A549 (cell line): Measurements from ENCODE around the gene ZNF436.

Experiments used
- EP300 ChIP-seq, 2 experiments: fragments of >200 bp; sonication (Bioruptor Twin); formaldehyde crosslinking; IDR thresholded peaks; 2 replicates in 1 of 2; 3 replicates in 1 of 2; pipeline ENCODE4 v1.6.1; 2016 to 2017
- HDAC2 ChIP-seq: fragments of 200-600 bp; sonication (generic); IDR thresholded peaks from 2 replicates; pipeline ENCODE4 v1.6.1; 2016
- MAZ ChIP-seq: fragments of 150-350 bp; IDR thresholded peaks from 2 replicates; pipeline ENCODE4 v1.6.1; 2014; ENCODE audit warnings: antibody characterized with exemption, low read depth, low read length, borderline replicate concordance
- MYC ChIP-seq: IDR thresholded peaks from 2 replicates; pipeline ENCODE4 v1.6.1; 2012; ENCODE audit warnings: mild to moderate bottlenecking, inconsistent platforms, low read length, improper control_type of control experiment, borderline replicate concordance
- NR3C1 ChIP-seq: fragments of >200 bp; sonication (Bioruptor Twin); formaldehyde crosslinking; IDR thresholded peaks from 3 replicates; pipeline ENCODE4 v1.6.1; 2017
- PBX3 ChIP-seq: IDR thresholded peaks from 2 replicates; pipeline ENCODE4 v1.6.1; 2012
- POLR2A ChIP-seq: IDR thresholded peaks from 2 replicates; pipeline ENCODE4 v1.6.1; 2012; ENCODE audit warnings: mild to moderate bottlenecking, low read length
- POLR2AphosphoS2 ChIP-seq: conservative IDR thresholded peaks from 2 replicates; pipeline ENCODE4 v1.6.1; 2012; ENCODE audit warnings: low read length, improper control_type of control experiment, inconsistent platforms
- RCOR1 ChIP-seq: fragments of 150-350 bp; IDR thresholded peaks from 2 replicates; pipeline ENCODE4 v1.6.1; 2014; ENCODE audit warnings: antibody characterized with exemption, low read length, low read depth
- SMC3 ChIP-seq: fragments of >200 bp; sonication (Bioruptor Twin); formaldehyde crosslinking; IDR thresholded peaks from 3 replicates; pipeline ENCODE4 v1.6.1; 2018; ENCODE audit warnings: inconsistent platforms
- TF ChIP-seq, protein P1 (sequence below): IDR thresholded peaks from 2 replicates; pipeline ENCODE4 v1.6.1; 2012
- TF ChIP-seq, protein P2 (sequence below): fragments of >200 bp; sonication (Bioruptor Twin); formaldehyde crosslinking; IDR thresholded peaks from 3 replicates; pipeline ENCODE4 v1.5.1; 2016

DNA sequence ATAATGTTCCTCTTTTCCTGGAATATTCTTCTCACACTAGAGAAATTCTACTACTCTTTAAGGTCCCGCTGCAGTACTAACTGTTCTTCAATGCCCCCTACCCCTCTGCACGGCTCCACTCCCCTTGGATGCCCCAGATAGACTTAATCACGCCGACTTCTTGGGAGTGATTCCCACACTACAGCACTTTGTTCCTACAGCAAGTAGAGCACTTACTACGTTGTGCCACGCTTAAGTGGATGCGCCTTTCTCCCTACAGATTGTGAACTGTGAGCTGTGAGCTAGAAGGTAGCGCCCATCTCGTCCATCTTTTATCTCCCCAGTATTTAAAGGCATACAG lies 2.2 kb downstream of the ZNF436 start:
- TF ChIP-seq RCOR1: no peak
- no peak for TF ChIP-seq MAZ
- TF ChIP-seq, protein P1, sequence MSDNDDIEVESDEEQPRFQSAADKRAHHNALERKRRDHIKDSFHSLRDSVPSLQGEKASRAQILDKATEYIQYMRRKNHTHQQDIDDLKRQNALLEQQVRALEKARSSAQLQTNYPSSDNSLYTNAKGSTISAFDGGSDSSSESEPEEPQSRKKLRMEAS: no peak
- TF ChIP-seq, protein P2, sequence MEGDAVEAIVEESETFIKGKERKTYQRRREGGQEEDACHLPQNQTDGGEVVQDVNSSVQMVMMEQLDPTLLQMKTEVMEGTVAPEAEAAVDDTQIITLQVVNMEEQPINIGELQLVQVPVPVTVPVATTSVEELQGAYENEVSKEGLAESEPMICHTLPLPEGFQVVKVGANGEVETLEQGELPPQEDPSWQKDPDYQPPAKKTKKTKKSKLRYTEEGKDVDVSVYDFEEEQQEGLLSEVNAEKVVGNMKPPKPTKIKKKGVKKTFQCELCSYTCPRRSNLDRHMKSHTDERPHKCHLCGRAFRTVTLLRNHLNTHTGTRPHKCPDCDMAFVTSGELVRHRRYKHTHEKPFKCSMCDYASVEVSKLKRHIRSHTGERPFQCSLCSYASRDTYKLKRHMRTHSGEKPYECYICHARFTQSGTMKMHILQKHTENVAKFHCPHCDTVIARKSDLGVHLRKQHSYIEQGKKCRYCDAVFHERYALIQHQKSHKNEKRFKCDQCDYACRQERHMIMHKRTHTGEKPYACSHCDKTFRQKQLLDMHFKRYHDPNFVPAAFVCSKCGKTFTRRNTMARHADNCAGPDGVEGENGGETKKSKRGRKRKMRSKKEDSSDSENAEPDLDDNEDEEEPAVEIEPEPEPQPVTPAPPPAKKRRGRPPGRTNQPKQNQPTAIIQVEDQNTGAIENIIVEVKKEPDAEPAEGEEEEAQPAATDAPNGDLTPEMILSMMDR: no peak
- no peak for TF ChIP-seq POLR2A
- TF ChIP-seq SMC3: no peak
- no peak for TF ChIP-seq POLR2AphosphoS2
- TF ChIP-seq HDAC2: no peak
- TF ChIP-seq NR3C1: no peak
- no peak for TF ChIP-seq EP300 (IDR thresholded peaks at IDR 0.05)
- TF ChIP-seq PBX3: no peak
- no peak for TF ChIP-seq MYC
